ENCODE measurements around the gene FAM20A. TPM values are rescaled to one million over a fixed set of nuclear protein-coding genes. Genes with fewer than 3 reads are reported as not detected.
"Not testable (repeated sequence)": the region's sequence is repeated elsewhere in the genome, so short reads cannot be mapped to it uniquely, and the experiment has no call there.

Gene FAM20A
- polyA plus RNA-seq, 1 donor (not counting 4 experiments of a cell fraction or from before 2014, with no cell fraction given): not detected

GRCh38 chr17:68518063-68518815 lies 82.9 kb downstream of the FAM20A start:
- peaks cover 16 to 26% of the 10 kb centered on the region in 2 experiments for H3K36me3 ChIP-seq (ENCODE audit: control insufficient read depth in 2 of 2, extremely low read depth in 1 of 2, insufficient read depth in 2 of 2, low read length in 2 of 2)
- H3K4me1 ChIP-seq (ENCODE audit: control insufficient read depth, extremely low read depth, insufficient read depth, low read length): peaks cover 8% of the 10 kb centered on the region
- H3K9me1 ChIP-seq (ENCODE audit: control insufficient read depth, extremely low read depth, insufficient read depth, low read length): no peaks in the 10 kb centered on the region
- H3K9ac ChIP-seq (ENCODE audit: control insufficient read depth, extremely low read depth, insufficient read depth, low read length): no peak overlapping the region
- FAIRE-seq (no peak), DNase-seq (ENCODE audit: low read depth, low spot score) (no peak)
- peaks cover 85% of the 10 kb centered on the region for H3K79me2 ChIP-seq (ENCODE audit: control insufficient read depth, insufficient read depth, low read length)
- no peaks in the 10 kb centered on the region for H3K9me3 ChIP-seq (ENCODE audit: control insufficient read depth, low read depth, low read length)
- H3K27ac ChIP-seq (ENCODE audit: control insufficient read depth, insufficient read depth, low read length): no peak overlapping the region
- H3K4me3 ChIP-seq (ENCODE audit: control insufficient read depth in 2 of 3, extremely low read depth in 1 of 3, insufficient read depth in 2 of 3, low read depth in 1 of 3, low read length in 3 of 3): no peak overlapping the region
- no peak overlapping the region for H3K4me2 ChIP-seq (ENCODE audit: control insufficient read depth, extremely low read depth, insufficient read depth, low read depth, low read length)
- dilution Hi-C loops (cut with MboI; ENCODE audit: extremely low pct_ligation_motif_present, low sequenced_read_pairs): no loop called here
- TF ChIP-seq EZH2 (IDR thresholded peaks at IDR 0.05; ENCODE audit: low read length): no peak
- no peak for TF ChIP-seq CTCF (optimal IDR thresholded peaks at IDR 0.05 in 1 of 3, IDR thresholded peaks at IDR 0.05 in 1 of 3, conservative IDR thresholded peaks at IDR 0.05 in 1 of 3; ENCODE audit: extremely low read depth in 1 of 3, insufficient read depth in 2 of 3, low read length in 3 of 3)
- H3K27me3 ChIP-seq (ENCODE audit: control insufficient read depth, extremely low read depth, insufficient read depth, low read length): no peaks in the 10 kb centered on the region
- H4K20me1 ChIP-seq (ENCODE audit: control insufficient read depth, extremely low read depth, insufficient read depth, low read length): no peaks in the 10 kb centered on the region
- H2AFZ ChIP-seq (ENCODE audit: control insufficient read depth, low read length): no peak overlapping the region

- H2AFZ ChIP-seq (ENCODE audit: control insufficient read depth, low read length); H3K4me3 ChIP-seq (ENCODE audit: control insufficient read depth in 2 of 3, extremely low read depth in 1 of 3, insufficient read depth in 2 of 3, low read depth in 1 of 3, low read length in 3 of 3); DNase-seq (ENCODE audit: low read depth, low spot score); H3K4me2 ChIP-seq (ENCODE audit: control insufficient read depth, extremely low read depth, insufficient read depth, low read depth, low read length); H3K4me1 ChIP-seq (ENCODE audit: control insufficient read depth, extremely low read depth, insufficient read depth, low read length); H3K9me3 ChIP-seq (ENCODE audit: control insufficient read depth, low read depth, low read length); H4K20me1 ChIP-seq (ENCODE audit: control insufficient read depth, extremely low read depth, insufficient read depth, low read length); FAIRE-seq; H3K9me1 ChIP-seq (ENCODE audit: control insufficient read depth, extremely low read depth, insufficient read depth, low read length); H3K27ac ChIP-seq (ENCODE audit: control insufficient read depth, insufficient read depth, low read length); H3K27me3 ChIP-seq (ENCODE audit: control insufficient read depth, extremely low read depth, insufficient read depth, low read length); H3K9ac ChIP-seq (ENCODE audit: control insufficient read depth, extremely low read depth, insufficient read depth, low read length); dilution Hi-C loops (cut with MboI; ENCODE audit: extremely low pct_ligation_motif_present, low sequenced_read_pairs): not testable (repeated sequence)
- peaks cover 12 to 26% of the 10 kb centered on the region in 2 experiments for H3K36me3 ChIP-seq (ENCODE audit: control insufficient read depth in 2 of 2, extremely low read depth in 1 of 2, insufficient read depth in 2 of 2, low read length in 2 of 2)
- peaks cover 90% of the 10 kb centered on the region for H3K79me2 ChIP-seq (ENCODE audit: control insufficient read depth, insufficient read depth, low read length)
These were observed 83.6 kb downstream of the FAM20A start for GRCh38 chr17:68517605-68518004.

Data from keratinocyte (primary cell).